Natural killer cell (primary cell): ENCODE results near the gene AMT. TPM values are rescaled to one million over a fixed set of nuclear protein-coding genes. Genes with fewer than 3 reads are reported as not detected.
"Not testable (repeated sequence)": the region's sequence is repeated elsewhere in the genome, so short reads cannot be mapped to it uniquely, and the experiment has no call there.

Experiments
- ATAC-seq, 3 donors: fragments of 150-1000 bp in 2 of 3; fragments of 200-7000 bp in 1 of 3; cut with Tn5 transposase; 1 replicate in 1 of 3; 2 replicates in 2 of 3; pipeline ENCODE4 v1.10.0; 2021; ENCODE audit warnings: mild to moderate bottlenecking in 2 of 3, moderate library complexity in 2 of 3
- DNase-seq, 2 donors: peaks; one replicate each; pipeline versions ENCODE4 v3.0.0 to v3.0.0-alpha.2; 2013 to 2021; ENCODE audit warnings: mixed read lengths in 1 of 2
- H3K27ac ChIP-seq: one replicate; pipeline ENCODE4 v1.5.1; 2013; ENCODE audit warnings: mild to moderate bottlenecking, low read length
- H3K27me3 ChIP-seq: one replicate; pipeline ENCODE4 v1.6.1; 2013; ENCODE audit warnings: low read length; ENCODE audit not compliant: control insufficient read depth, insufficient read depth
- H3K36me3 ChIP-seq: one replicate; pipeline ENCODE4 v1.6.1; 2013; ENCODE audit warnings: low read length; ENCODE audit not compliant: control insufficient read depth, insufficient read depth
- H3K4me1 ChIP-seq: one replicate; pipeline ENCODE4 v1.6.1; 2013; ENCODE audit warnings: low read length; ENCODE audit not compliant: control insufficient read depth, insufficient read depth
- H3K4me3 ChIP-seq: one replicate; pipeline ENCODE4 v1.5.1; 2013; ENCODE audit warnings: low read length
- H3K9me3 ChIP-seq: one replicate; pipeline ENCODE4 v1.6.1; 2013; ENCODE audit warnings: low read length; ENCODE audit not compliant: control insufficient read depth, insufficient read depth
- H3K27ac Mint-ChIP-seq, 2 donors: one replicate each; pipeline ENCODE4 v1.8.0; 2022; ENCODE audit warnings: mild to moderate bottlenecking in 2 of 2, mixed read lengths in 2 of 2, moderate library complexity in 1 of 2
- H3K27me3 Mint-ChIP-seq, 2 donors: one replicate each; pipeline ENCODE4 v1.8.0; 2022; ENCODE audit warnings: low read depth in 2 of 2, mixed read lengths in 2 of 2
- H3K36me3 Mint-ChIP-seq: one replicate; pipeline ENCODE4 v1.8.0; 2022; ENCODE audit warnings: mixed read lengths
- H3K4me1 Mint-ChIP-seq, 2 donors: one replicate each; pipeline ENCODE4 v1.8.0; 2022; ENCODE audit warnings: mixed read lengths in 2 of 2
- H3K4me3 Mint-ChIP-seq: one replicate; pipeline ENCODE4 v1.8.0; 2022; ENCODE audit warnings: mild to moderate bottlenecking, moderate library complexity, mixed read lengths
- H3K9me3 Mint-ChIP-seq, 2 donors: one replicate each; pipeline ENCODE4 v1.8.0; 2022; ENCODE audit warnings: mixed read lengths in 2 of 2
- CTCF ChIP-seq: fragments of 200-600 bp; IDR thresholded peaks from one replicate; pipeline ENCODE4 v1.8.0; 2022; ENCODE audit warnings: antibody characterized with exemption
- WGBS: methylation state at CpG from one replicate; pipeline ENCODE4 v1.1.7; 2013; ENCODE audit warnings: missing lambda C conversion rate; ENCODE audit not compliant: insufficient coverage; 5-methylcytosine and 5-hydroxymethylcytosine counted together
- intact Hi-C: fragments of 100-400 bp; cut with micrococcal nuclease; formaldehyde crosslinking; loops from one replicate; pipeline ENCODE4 v1.14.2; 2022
- total RNA-seq, 4 donors: library from RNA; stranded (reverse); fragments of 120-200 nt in 1 of 4; gene quantifications; one replicate each; pipeline versions ENCODE4 v1.2.3 to v1.2.4, GENCODE V29; 2013 to 2022

AMT gene
- total RNA-seq, 3 donors from 2014 or later (not counting 1 experiment from before 2014, with no cell fraction given) = 13.4 to 14.2 (median 14.0) TPM

- peak overlapping the region; percentile 97 to 99 for H3K27ac Mint-ChIP-seq
- peak overlapping the region; percentile 89 for H3K27ac ChIP-seq
- H3K9me3 ChIP-seq = no peaks in the 10 kb centered on the region
- H3K4me1 ChIP-seq = peaks cover 64% of the 10 kb centered on the region
- H3K4me3 ChIP-seq = peak overlapping the region; percentile 59
- ATAC-seq (no peak), DNase-seq (peak in 1 of 2 donors; percentile 54)
- intact Hi-C loops = no loop called here
- TF ChIP-seq CTCF = no peak
- no peaks in the 10 kb centered on the region for H3K36me3 Mint-ChIP-seq
- H3K27me3 ChIP-seq = no peaks in the 10 kb centered on the region
- peaks cover 6% of the 10 kb centered on the region for H3K36me3 ChIP-seq
- peaks cover 69 to 72% of the 10 kb centered on the region in 2 donors for H3K4me1 Mint-ChIP-seq
- no peaks in the 10 kb centered on the region for H3K27me3 Mint-ChIP-seq
- no peaks in the 10 kb centered on the region for H3K9me3 Mint-ChIP-seq
- WGBS = no CpG with 5 or more reads among the region's 4 CpGs
- H3K4me3 Mint-ChIP-seq = peak overlapping the region; percentile 91
These were observed 12.0 kb downstream of the AMT start for GRCh38 chr3:49410066-49410845.

GRCh38 chr3:49406571-49407565 lies 15.4 kb downstream of the AMT start:
- Histone ChIP-seq H3K9me3 (no peaks in the 10 kb centered on the region), H3K27ac (peak overlapping the region; percentile 29), H3K27me3 (no peaks in the 10 kb centered on the region), H3K4me3 (no peak overlapping the region), H3K4me1 (peaks cover 45% of the 10 kb centered on the region), H3K36me3 (no peaks in the 10 kb centered on the region)
- Mint-ChIP-seq H3K4me1 (peaks cover 53 to 54% of the 10 kb centered on the region in 2 donors), H3K36me3 (no peaks in the 10 kb centered on the region), H3K27me3 (no peaks in the 10 kb centered on the region), H3K9me3 (no peaks in the 10 kb centered on the region), H3K27ac (peak overlapping the region; percentile 68 to 78), H3K4me3 (peak overlapping the region; percentile 28)
- DNase-seq (no peak), ATAC-seq (no peak)
- WGBS = 70% methylated on average over 15 of the region's 17 CpGs
- intact Hi-C loops = no loop called here
- no peak for TF ChIP-seq CTCF

- DNase-seq, H3K9me3 Mint-ChIP-seq, H3K27me3 Mint-ChIP-seq, H3K4me3 Mint-ChIP-seq, H3K36me3 ChIP-seq, H3K9me3 ChIP-seq, H3K36me3 Mint-ChIP-seq, ATAC-seq, H3K4me3 ChIP-seq, intact Hi-C loops, H3K27ac ChIP-seq, H3K27me3 ChIP-seq: not testable (repeated sequence)
- 74% methylated on average over 9 of the region's 9 CpGs for WGBS
- Mint-ChIP-seq H3K4me1 (peaks cover 58% of the 10 kb centered on the region in 2 donors), H3K27ac (peak overlapping the region; percentile 68 to 78)
- peaks cover 50% of the 10 kb centered on the region for H3K4me1 ChIP-seq
These were observed 16.7 kb downstream of the AMT start for GRCh38 chr3:49405570-49405969.

- H3K9me3 Mint-ChIP-seq = no peaks in the 10 kb centered on the region
- TF ChIP-seq CTCF = no peak
- no peak overlapping the region for H3K27ac Mint-ChIP-seq
- Histone ChIP-seq H3K36me3 (peaks cover 4% of the 10 kb centered on the region), H3K4me1 (peaks cover 54% of the 10 kb centered on the region), H3K27me3 (no peaks in the 10 kb centered on the region), H3K4me3 (no peak overlapping the region), H3K9me3 (no peaks in the 10 kb centered on the region), H3K27ac (no peak overlapping the region)
- peaks cover 59 to 60% of the 10 kb centered on the region in 2 donors for H3K4me1 Mint-ChIP-seq
- no peaks in the 10 kb centered on the region for H3K27me3 Mint-ChIP-seq
- H3K36me3 Mint-ChIP-seq = no peaks in the 10 kb centered on the region
- H3K4me3 Mint-ChIP-seq = no peak overlapping the region
- DNase-seq (no peak), ATAC-seq (no peak)
- intact Hi-C loops = no loop called here
- WGBS = 92% methylated on average over 4 of the region's 5 CpGs
These were observed 18.4 kb downstream of the AMT start for GRCh38 chr3:49403891-49404290.
